PFSK-1 (cell line): ENCODE measurements around the gene CBY1.

Source experiments
- FOXP2 ChIP-seq: optimal IDR thresholded peaks from 2 replicates; pipeline ENCODE3; 2011; ENCODE audit warnings: borderline replicate concordance, control low read depth, inconsistent platforms; ENCODE audit not compliant: insufficient read depth; ENCODE audit errors: extremely low read length, extremely low read depth
- POLR2AphosphoS5 ChIP-seq: IDR thresholded peaks from 2 replicates; pipeline ENCODE4 v1.6.1; 2012; ENCODE audit warnings: low read depth, mild to moderate bottlenecking, control low read depth, low read length, moderate library complexity
- SIN3A ChIP-seq: IDR thresholded peaks from 2 replicates; pipeline ENCODE4 v1.6.1; 2012; ENCODE audit warnings: mild to moderate bottlenecking, low read length, moderate library complexity, borderline replicate concordance; ENCODE audit not compliant: insufficient read depth
- TF ChIP-seq, protein P1 (sequence below), 2 experiments: IDR thresholded peaks; 2 replicates each; pipeline versions ENCODE4 v1.6.1 to v1.8.0; 2011 to 2012; ENCODE audit warnings: low read depth in 2 of 2, low read length in 2 of 2, control low read depth in 1 of 2, inconsistent platforms in 1 of 2, mild to moderate bottlenecking in 1 of 2, moderate library complexity in 1 of 2; ENCODE audit not compliant: insufficient read depth in 1 of 2

DNA sequence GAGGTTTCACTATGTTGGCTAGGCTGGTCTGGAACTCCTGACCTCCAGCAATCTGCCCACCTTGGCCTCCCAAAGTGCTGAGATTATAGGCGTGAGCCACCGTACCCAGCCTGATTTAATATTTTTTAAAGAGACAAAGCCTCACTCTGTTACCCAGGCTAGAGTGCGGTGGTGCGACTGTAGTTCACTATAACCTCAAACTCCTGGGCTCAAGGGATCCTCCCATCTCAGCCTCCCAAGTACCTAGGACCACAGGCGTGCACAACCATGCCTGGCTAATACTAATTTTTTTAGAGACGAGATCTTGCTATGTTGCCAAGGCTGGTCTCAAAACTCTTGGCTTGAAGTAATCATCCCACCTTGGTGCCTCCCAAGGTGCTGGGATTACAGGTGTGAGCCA is 62.8 kb downstream of the CBY1 start:
- TF ChIP-seq, protein P1, sequence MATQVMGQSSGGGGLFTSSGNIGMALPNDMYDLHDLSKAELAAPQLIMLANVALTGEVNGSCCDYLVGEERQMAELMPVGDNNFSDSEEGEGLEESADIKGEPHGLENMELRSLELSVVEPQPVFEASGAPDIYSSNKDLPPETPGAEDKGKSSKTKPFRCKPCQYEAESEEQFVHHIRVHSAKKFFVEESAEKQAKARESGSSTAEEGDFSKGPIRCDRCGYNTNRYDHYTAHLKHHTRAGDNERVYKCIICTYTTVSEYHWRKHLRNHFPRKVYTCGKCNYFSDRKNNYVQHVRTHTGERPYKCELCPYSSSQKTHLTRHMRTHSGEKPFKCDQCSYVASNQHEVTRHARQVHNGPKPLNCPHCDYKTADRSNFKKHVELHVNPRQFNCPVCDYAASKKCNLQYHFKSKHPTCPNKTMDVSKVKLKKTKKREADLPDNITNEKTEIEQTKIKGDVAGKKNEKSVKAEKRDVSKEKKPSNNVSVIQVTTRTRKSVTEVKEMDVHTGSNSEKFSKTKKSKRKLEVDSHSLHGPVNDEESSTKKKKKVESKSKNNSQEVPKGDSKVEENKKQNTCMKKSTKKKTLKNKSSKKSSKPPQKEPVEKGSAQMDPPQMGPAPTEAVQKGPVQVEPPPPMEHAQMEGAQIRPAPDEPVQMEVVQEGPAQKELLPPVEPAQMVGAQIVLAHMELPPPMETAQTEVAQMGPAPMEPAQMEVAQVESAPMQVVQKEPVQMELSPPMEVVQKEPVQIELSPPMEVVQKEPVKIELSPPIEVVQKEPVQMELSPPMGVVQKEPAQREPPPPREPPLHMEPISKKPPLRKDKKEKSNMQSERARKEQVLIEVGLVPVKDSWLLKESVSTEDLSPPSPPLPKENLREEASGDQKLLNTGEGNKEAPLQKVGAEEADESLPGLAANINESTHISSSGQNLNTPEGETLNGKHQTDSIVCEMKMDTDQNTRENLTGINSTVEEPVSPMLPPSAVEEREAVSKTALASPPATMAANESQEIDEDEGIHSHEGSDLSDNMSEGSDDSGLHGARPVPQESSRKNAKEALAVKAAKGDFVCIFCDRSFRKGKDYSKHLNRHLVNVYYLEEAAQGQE (IDR thresholded peaks at IDR 0.05; ENCODE audit: insufficient read depth in 1 of 2, low read depth in 2 of 2, low read length in 2 of 2): no peak
- TF ChIP-seq FOXP2 (no peak), POLR2AphosphoS5 (no peak), SIN3A (no peak)
